Adrenal gland (tissue), 12 donors: Measurements from ENCODE around the gene CACTIN. TPM values are rescaled to one million over a fixed set of nuclear protein-coding genes. Genes with fewer than 3 reads are reported as not detected.

Experiments used
- DNase-seq, 7 donors: peaks; one replicate each; pipeline ENCODE4 v3.0.0-alpha.2; 2019 to 2020
- H3K27ac ChIP-seq, 5 donors: fragments of 200-600 bp; sonication (generic) in 4 of 5; 1 replicate in 3 of 5; 2 replicates in 2 of 5; pipeline versions ENCODE4 v1.5.1 to v1.8.0; 2016 to 2020; ENCODE audit warnings: mild to moderate bottlenecking in 1 of 5
- H3K27me3 ChIP-seq: fragments of 200-600 bp; 2 replicates; pipeline ENCODE4 v1.8.0; 2021
- H3K36me3 ChIP-seq, 2 donors: fragments of 200-600 bp; replicated peaks in 1 of 2; 1 replicate in 1 of 2; 2 replicates in 1 of 2; pipeline versions ENCODE4 v1.5.1 to v1.8.0; 2018 to 2022
- H3K4me1 ChIP-seq, 2 donors: fragments of 200-600 bp; replicated peaks in 1 of 2; 1 replicate in 1 of 2; 2 replicates in 1 of 2; pipeline versions ENCODE4 v1.5.1 to v1.8.0; 2018 to 2021
- H3K4me3 ChIP-seq, 4 donors: fragments of 200-600 bp; sonication (generic) in 3 of 4; one replicate each; pipeline ENCODE4 v1.5.1; 2016 to 2018
- H3K9me3 ChIP-seq, 3 donors: fragments of 200-600 bp; sonication (generic) in 1 of 3; replicated peaks in 1 of 3; 1 replicate in 2 of 3; 2 replicates in 1 of 3; pipeline versions ENCODE4 v1.5.1 to v1.8.0; 2016 to 2021
- POLR2A ChIP-seq, 2 donors: fragments of 450-650 bp; IDR thresholded peaks; one replicate each; pipeline ENCODE4 v1.6.1; 2017; ENCODE audit warnings: antibody characterized with exemption in 2 of 2, mild to moderate bottlenecking in 2 of 2, moderate library complexity in 1 of 2
- WGBS, 4 donors: extraction: QIAGEN DNeasy Blood & Tissue Kit in 2 of 4; methylation state at CpG; one replicate each; pipeline versions ENCODE4 v1.1.5 to v1.1.7; 2013 to 2017; 5-methylcytosine and 5-hydroxymethylcytosine counted together
- intact Hi-C, 2 donors: fragments of 100-400 bp; cut with DNase I; formaldehyde crosslinking; loops; one replicate each; pipeline versions ENCODE4 v1.14.1 to v1.15.0; 2022 to 2023
- polyA plus RNA-seq, 3 donors: library from polyadenylated mRNA; stranded (reverse); fragments of 200-250 nt in 2 of 3; fragments of 350-450 nt in 1 of 3; fragmentation: Illumina TruSeq in 1 of 3; extraction: RNeasy Lipid Tissue Mini Kit (QIAGEN cat#74804) in 1 of 3; gene quantifications; one replicate each; pipeline ENCODE4 v1.2.3, GENCODE V29; 2013 to 2014
- total RNA-seq, 9 donors: library from RNA; depleted of rRNA in 4 of 9; stranded (reverse); fragments of >200 nt in 4 of 9; fragments of 120-200 nt in 1 of 9; fragmentation: NEBNext Ultra II Directional in 1 of 9; extraction: Animal tissue kit (Norgen Biotek cat#: 25700) in 1 of 9; gene quantifications; one replicate each; pipeline versions ENCODE4 v1.1.0 to v1.2.4, GENCODE V29; 2013 to 2023
- TF ChIP-seq, protein P1 (sequence below), 6 experiments: fragments of 450-650 bp in 4 of 6; fragments of 200-600 bp in 2 of 6; sonication (generic) in 1 of 6; IDR thresholded peaks; 1 replicate in 5 of 6; 2 replicates in 1 of 6; pipeline versions ENCODE4 v1.5.1 to v1.8.0; 2016 to 2021; ENCODE audit warnings: antibody characterized with exemption in 6 of 6, mild to moderate bottlenecking in 2 of 6, moderate library complexity in 1 of 6
- donor health status: healthy with polysubstance abuse.
- donor health status: Bipolar disorder and iron deficiency.
- donor health status: DM: yes; HTN: yes; CAD: no.
- donor health status: DM: no; HTN: no; CAD: no.
- donor health status: DM: no; HTN: no; CAD: no.
- donor health status: DM: yes; HTN: yes; CAD: no.

CACTIN gene
- total and polyA plus RNA-seq, 12 donors = 5.0 to 78.4 (median 22.3) TPM

DNA sequence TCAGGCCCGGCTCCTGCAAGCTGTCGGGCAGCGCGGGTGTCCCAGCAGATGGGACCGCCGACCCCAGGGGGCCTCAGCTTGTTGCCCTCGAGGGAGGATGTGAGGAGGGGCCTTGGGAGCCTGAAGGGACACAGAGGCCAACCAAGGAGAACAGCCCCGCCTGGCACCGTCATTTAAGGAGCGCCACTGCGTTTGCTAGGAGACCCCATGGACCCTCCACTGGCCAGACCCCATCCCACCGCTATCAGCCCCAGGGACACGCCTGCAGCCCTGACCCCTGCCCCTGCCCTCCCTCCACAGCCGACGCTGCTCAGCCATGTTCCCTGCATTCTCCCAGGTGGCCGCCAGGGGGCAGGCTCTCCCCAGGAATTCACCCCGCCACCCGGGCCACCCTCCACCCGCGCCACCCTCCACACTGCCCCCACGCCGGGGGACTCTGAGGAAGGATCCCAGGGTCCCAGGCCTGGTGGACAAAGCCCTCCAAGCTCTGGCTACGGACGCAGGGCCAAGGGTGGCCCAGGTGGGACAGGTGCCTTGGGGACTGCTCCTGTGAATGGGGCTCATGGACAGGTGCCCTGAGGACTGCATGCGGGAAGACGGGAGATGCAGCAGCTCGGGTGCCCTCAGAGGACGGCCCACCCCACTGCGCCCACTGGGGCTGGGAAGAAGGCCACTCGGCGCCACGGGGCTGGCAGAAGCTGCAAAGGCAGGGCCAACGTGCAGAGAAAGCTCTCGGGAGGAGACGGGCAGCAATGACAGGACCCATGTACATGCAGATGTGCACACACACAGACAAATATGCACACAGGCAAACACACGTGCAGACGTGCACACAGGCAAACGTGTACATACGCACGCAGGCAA lies 39.3 kb upstream of the CACTIN start:
- Histone ChIP-seq H3K4me3 (no peak overlapping the region), H3K4me1 (peaks cover 4 to 24% of the 10 kb centered on the region in 2 donors), H3K36me3 (peaks cover 0 to 17% of the 10 kb centered on the region in 2 donors), H3K27me3 (no peaks in the 10 kb centered on the region), H3K9me3 (no peaks in the 10 kb centered on the region), H3K27ac (no peak overlapping the region)
- peak; percentile 38 to 80 (median 68) for DNase-seq
- TF ChIP-seq POLR2A (IDR thresholded peaks at IDR 0.05) = no peak
- TF ChIP-seq, protein P1, sequence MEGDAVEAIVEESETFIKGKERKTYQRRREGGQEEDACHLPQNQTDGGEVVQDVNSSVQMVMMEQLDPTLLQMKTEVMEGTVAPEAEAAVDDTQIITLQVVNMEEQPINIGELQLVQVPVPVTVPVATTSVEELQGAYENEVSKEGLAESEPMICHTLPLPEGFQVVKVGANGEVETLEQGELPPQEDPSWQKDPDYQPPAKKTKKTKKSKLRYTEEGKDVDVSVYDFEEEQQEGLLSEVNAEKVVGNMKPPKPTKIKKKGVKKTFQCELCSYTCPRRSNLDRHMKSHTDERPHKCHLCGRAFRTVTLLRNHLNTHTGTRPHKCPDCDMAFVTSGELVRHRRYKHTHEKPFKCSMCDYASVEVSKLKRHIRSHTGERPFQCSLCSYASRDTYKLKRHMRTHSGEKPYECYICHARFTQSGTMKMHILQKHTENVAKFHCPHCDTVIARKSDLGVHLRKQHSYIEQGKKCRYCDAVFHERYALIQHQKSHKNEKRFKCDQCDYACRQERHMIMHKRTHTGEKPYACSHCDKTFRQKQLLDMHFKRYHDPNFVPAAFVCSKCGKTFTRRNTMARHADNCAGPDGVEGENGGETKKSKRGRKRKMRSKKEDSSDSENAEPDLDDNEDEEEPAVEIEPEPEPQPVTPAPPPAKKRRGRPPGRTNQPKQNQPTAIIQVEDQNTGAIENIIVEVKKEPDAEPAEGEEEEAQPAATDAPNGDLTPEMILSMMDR (IDR thresholded peaks at IDR 0.05) = peak; percentile 89 to 99 (median 94)
- WGBS, 4 donors = 29 to 52% (median 37%) methylated on average over 16 to 40 of the region's 40 CpGs
- intact Hi-C loops = loop anchor here (5.0 kb wide), 2 partner anchors 36 to 156 kb away; partner anchors contain the start of gene PIP5K1C (in 2 of the 2)

DNA sequence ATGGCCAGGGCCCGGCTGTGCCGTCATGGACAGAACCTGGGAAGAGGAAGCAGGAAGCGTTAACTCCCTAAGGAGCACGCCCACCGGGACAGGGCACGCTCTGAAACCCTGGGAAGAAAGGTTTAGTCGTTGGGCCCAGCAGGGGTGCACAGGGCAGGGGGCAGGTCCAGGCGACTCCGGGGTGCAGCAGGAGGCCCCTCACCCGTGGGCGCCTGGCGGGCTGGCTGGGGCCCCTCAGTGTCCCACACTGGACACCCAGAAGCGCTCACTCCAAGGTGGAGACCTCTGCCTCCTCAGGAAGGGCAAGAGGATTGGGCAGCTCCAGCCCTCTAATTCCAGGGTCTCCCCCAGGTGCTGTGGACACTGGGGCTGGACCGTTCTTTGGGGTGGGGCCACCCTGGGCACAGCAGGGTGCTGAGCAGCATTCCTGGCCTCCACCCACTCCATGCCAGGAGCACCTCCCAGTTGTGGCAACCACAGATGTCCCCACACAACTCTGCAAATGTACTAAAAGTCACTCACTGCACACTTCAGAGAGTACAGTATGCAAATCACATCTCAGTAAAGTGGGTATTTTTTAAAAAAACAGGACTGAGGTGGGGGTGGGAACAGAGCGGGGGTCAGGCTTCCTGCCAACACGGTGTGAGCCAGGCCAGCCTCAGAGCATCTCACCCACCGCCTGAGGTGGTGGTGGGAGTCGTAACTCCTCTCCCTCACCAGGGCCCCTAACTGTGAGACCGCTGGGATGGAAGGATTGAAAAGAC lies 38.5 kb upstream of the CACTIN start:
- Histone ChIP-seq H3K27ac (no peak overlapping the region), H3K4me1 (peaks cover 0 to 16% of the 10 kb centered on the region in 2 donors), H3K27me3 (no peaks in the 10 kb centered on the region), H3K9me3 (no peaks in the 10 kb centered on the region), H3K36me3 (peaks cover 0 to 22% of the 10 kb centered on the region in 2 donors), H3K4me3 (no peak overlapping the region)
- TF ChIP-seq POLR2A (IDR thresholded peaks at IDR 0.05) = no peak
- TF ChIP-seq, protein P1 (IDR thresholded peaks at IDR 0.05) = no peak
- DNase-seq = no peak
- intact Hi-C loops = loop anchor here (5.0 kb wide), 2 partner anchors 37 to 157 kb away; partner anchors contain the start of gene PIP5K1C (in 2 of the 2)
- WGBS, 4 donors = 78 to 83% (median 79%) methylated on average over 17 to 19 of the region's 19 CpGs

DNA sequence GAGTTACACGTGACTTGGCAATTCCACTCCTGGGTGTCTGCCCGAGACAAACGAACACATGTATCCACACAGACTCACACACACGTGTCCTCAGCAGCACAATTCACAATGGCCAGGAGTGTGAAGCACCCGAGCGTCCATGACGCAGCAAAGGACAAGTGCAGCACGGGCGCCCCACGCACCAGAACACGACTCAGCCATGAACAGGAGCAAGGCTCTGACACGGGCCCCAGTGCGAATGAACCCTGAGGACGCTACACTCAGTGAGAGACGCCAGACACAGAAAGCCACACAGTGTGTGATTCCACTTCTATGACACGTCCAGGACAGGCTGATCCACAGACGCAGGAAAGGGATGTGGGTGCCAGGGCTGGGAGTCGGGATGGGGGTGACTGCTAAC lies 37.2 kb upstream of the CACTIN start:
- intact Hi-C loops = no loop called here
- Histone ChIP-seq H3K27me3 (no peaks in the 10 kb centered on the region), H3K4me1 (peaks cover 0 to 5% of the 10 kb centered on the region in 2 donors), H3K27ac (no peak overlapping the region), H3K36me3 (peaks cover 0 to 32% of the 10 kb centered on the region in 2 donors), H3K4me3 (no peak overlapping the region), H3K9me3 (no peaks in the 10 kb centered on the region)
- no peak for DNase-seq
- TF ChIP-seq, protein P1 (IDR thresholded peaks at IDR 0.05) = no peak
- TF ChIP-seq POLR2A (IDR thresholded peaks at IDR 0.05) = no peak
- 91 to 95% (median 94%) methylated on average over 14 to 18 of the region's 18 CpGs for WGBS, 4 donors
